ENCODE measurements around the gene JUND.

- no peak for TF ChIP-seq FOXA2 (IDR thresholded peaks at IDR 0.05)
- TF ChIP-seq CTCF (IDR thresholded peaks at IDR 0.05; ENCODE audit: low read depth, low read length, missing input control): no peak
- no peak for TF ChIP-seq REST (IDR thresholded peaks at IDR 0.05)
- TF ChIP-seq ZBTB33 (IDR thresholded peaks at IDR 0.05): no peak
Observed at GRCh38 chr19:18229915-18230314, 51.5 kb downstream of the JUND start.
